Activated CD8-positive, alpha-beta memory T cell treated with anti-CD3 and anti-CD28 coated beads for 36 hours (primary cell): ENCODE data around the gene SETD2. TPM values are rescaled to one million over a fixed set of nuclear protein-coding genes. Genes with fewer than 3 reads are reported as not detected.

Source experiments
- CTCF ChIA-PET: fragments of 350-600 bp; sonication (Branson Sonifier 250); formaldehyde crosslinking; loops from one replicate; lab custom pipeline; 2021; ENCODE audit warnings: antibody characterized with exemption; lab: Charles Lee
- POLR2A ChIA-PET: fragments of 350-600 bp; sonication (Branson Sonifier 250); formaldehyde crosslinking; loops from one replicate; lab custom pipeline; 2021; ENCODE audit warnings: antibody characterized with exemption; lab: Charles Lee
- total RNA-seq, 2 experiments: library from RNA; stranded (reverse); gene quantifications; one replicate each; pipeline ENCODE4 v1.2.3, GENCODE V29; 2021

Gene SETD2
- total RNA-seq, 2 experiments from 2014 or later, result 28.6 to 28.9 TPM

DNA sequence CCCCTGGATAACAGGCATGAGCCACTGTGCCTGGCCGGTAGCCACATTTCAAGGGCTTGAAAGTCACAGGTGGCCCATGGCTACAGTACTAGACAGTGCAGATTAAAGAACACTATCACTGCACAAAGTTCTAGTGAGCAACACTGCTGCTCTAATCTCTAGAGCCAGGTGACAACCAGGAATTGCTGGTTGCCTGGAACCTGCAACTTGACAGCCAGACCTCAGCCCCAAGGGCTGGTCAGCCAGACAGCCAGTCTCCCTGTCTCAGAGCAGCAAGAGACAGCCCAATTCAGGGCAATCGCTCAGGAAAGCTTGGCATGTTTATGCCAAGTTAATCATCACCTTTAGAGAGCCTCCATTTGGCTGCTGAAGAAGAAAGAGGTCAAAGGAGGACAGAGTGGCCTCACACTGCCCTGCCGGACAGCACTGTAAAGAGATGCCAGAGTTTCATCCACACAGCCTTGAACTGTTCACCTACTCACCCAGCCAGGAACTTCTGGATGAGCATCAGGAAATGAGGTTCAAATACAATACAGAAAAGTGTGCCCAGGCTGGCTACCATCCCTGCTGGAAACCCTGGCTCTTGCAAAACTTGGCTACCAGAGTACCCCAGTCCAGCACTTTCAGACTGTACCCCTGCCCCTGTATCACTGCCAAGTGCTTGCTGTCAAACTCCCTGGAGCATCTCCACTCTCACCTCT, 193.4 kb downstream of the SETD2 start:
- POLR2A ChIA-PET, result interaction anchor here (1.0 kb wide), 1 partner anchor 9 kb away, joined by 3 read pairs; the partner anchor contains the start of gene NBEAL2
- CTCF ChIA-PET, result interaction anchor here (0.7 kb wide), 1 partner anchor 9 kb away, joined by 3 read pairs; no protein-coding TSS in a partner anchor

- CTCF ChIA-PET, result no interaction called here
- POLR2A ChIA-PET, result no interaction called here
Measured at GRCh38 chr3:46968783-46969428, 195.0 kb downstream of the SETD2 start.

DNA sequence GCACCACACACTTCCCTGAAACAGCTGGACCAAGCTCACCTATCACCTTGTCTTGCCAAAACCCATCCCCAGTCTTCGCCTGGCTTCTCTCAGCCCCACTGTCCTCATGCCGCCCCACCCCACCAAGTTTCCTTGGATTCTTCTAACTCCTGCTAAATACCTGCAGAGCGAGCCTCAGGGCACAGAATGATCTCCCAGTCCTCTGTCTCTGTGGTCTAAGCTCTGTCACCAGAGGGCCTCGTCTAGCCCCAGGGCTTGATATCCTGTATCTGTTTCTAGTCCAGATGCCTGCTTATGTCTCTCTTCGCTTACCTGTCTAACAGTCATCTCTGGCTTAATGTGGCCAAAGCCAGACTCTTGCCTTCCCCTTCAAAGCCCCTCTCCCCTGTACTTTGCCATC, 197.1 kb downstream of the SETD2 start:
- POLR2A ChIA-PET, result interaction anchor here (1.0 kb wide), 2 partner anchors 13 to 19 kb away, joined by 3 to 4 read pairs; partner anchors contain the start of gene NBEAL2
- CTCF ChIA-PET, result interaction anchor here (0.6 kb wide), 1 partner anchor 54 kb away, joined by 3 read pairs; no protein-coding TSS in a partner anchor

Other genes starting within 250 kb of the SETD2 start
- 10 to 100 TPM; 57.0 to 59.1 TPM for gene CCDC12, start 187.4 kb downstream of the SETD2 start, total RNA-seq
- gene NBEAL2, start 184.4 kb downstream of the SETD2 start, total RNA-seq, result 10 to 100 TPM; 79.6 to 82.9 TPM
- gene KIF9, start 118.7 kb upstream of the SETD2 start, total RNA-seq, result 1 to 10 TPM; 5.9 to 6.8 TPM
- 10 to 100 TPM; 46.7 to 50.0 TPM for gene KLHL18, start 118.8 kb upstream of the SETD2 start, total RNA-seq
- 10 to 100 TPM; 30.1 to 34.5 TPM for gene PTPN23, start 216.9 kb upstream of the SETD2 start, total RNA-seq